ENCODE results near the gene NEK2.
A peak's percentile ranks its signal among the peaks of the same experiment; 100 is the strongest.

Gene NEK2

DNA sequence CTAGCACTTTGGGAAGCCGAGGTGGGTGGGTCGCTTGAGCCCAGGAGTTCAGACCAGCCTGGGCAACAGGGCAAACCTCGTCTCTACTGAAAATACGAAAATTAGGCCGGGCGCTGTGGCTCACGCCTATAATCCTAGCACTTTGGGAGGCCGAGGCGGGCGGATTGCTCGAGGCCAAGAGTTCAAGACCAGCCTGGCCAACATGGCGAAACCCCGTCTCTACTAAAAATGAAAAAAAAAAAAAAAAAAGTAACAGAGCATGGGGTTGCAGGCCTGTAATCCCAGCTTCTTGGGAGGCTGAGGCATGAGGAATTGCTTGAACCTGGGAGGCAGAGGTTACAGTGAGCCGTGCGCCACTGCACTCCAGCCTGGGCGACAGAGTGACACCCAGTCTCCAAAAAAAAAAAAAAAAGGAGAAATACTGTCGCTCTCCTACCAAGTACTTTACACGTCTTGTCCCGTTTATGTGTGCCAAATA lies 724 bp upstream of the NEK2 start:
- TF ChIP-seq, protein P1, sequence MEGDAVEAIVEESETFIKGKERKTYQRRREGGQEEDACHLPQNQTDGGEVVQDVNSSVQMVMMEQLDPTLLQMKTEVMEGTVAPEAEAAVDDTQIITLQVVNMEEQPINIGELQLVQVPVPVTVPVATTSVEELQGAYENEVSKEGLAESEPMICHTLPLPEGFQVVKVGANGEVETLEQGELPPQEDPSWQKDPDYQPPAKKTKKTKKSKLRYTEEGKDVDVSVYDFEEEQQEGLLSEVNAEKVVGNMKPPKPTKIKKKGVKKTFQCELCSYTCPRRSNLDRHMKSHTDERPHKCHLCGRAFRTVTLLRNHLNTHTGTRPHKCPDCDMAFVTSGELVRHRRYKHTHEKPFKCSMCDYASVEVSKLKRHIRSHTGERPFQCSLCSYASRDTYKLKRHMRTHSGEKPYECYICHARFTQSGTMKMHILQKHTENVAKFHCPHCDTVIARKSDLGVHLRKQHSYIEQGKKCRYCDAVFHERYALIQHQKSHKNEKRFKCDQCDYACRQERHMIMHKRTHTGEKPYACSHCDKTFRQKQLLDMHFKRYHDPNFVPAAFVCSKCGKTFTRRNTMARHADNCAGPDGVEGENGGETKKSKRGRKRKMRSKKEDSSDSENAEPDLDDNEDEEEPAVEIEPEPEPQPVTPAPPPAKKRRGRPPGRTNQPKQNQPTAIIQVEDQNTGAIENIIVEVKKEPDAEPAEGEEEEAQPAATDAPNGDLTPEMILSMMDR (IDR thresholded peaks at IDR 0.05) = no peak

DNA sequence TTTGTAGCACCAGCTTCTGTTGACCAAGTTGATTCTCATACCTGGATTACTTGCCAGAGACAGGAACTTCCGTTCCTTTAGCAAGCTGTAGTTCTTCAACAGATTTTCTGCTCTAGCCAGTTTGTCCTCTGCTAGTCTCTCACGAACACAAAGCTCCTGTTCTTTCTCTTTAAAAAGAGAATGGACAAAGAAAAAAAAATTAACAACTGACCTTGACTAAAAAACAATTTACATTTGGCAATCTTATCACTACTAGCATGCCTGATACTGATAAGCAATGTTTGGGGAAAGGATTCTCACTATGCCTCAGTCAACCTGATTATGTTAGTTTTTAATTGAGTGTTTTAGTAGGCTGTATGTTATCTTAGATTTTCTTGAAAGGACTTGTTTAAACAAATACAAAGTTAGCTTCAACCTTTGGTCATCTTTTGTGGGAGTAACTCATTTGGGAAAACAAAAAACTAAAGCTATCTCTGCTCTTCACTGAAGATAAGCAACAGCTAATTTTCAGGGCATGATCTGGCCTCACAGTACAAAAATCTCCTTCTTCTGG lies 8.3 kb downstream of the NEK2 start:
- TF ChIP-seq, protein P1 (IDR thresholded peaks at IDR 0.05) = no peak

DNA sequence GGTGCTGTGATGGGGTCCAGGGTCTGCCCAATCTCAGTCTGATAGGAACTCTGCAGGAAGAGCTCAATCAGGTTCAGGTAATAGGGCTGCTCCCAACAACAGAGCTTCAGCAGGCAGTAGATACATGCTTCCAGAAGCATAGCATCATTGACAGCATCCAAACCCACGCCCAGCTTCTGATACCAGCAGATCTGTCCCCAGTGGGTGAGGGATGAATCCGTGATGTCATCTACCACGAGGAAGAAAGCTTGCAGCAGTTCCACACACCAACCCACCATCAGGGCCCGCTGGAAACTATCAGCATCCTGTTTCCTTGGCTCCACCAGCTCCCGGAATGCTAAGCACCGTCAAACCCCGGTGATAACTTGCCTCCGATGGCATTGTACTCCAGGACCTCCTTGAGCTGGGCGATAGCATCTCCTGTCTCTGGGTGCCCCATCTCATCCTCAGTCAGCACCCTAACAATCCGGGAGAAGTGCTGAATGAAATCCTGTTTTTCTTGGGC lies 14.7 kb downstream of the NEK2 start:
- TF ChIP-seq, protein P1 (IDR thresholded peaks at IDR 0.05) = no peak

DNA sequence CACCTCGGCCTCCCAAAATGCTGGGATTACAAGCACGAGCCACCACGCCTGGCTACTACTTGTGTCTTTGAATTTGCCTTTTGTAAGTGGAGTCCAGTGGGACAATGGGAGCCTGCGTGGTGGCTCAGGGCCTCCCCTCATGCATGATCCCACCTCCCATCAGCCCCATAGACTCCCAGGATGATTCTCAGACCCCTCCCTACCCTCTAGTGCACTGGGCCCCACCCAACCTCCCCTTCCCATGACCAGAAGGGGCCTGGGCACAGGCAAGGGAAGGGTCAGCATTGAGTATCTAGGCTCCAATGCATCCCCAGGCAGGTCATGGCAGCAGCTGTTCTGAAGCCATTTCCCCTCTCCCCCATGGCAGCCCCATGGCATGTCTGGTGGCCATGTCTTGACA lies 18.7 kb downstream of the NEK2 start:
- TF ChIP-seq, protein P1 (IDR thresholded peaks at IDR 0.05) = no peak

DNA sequence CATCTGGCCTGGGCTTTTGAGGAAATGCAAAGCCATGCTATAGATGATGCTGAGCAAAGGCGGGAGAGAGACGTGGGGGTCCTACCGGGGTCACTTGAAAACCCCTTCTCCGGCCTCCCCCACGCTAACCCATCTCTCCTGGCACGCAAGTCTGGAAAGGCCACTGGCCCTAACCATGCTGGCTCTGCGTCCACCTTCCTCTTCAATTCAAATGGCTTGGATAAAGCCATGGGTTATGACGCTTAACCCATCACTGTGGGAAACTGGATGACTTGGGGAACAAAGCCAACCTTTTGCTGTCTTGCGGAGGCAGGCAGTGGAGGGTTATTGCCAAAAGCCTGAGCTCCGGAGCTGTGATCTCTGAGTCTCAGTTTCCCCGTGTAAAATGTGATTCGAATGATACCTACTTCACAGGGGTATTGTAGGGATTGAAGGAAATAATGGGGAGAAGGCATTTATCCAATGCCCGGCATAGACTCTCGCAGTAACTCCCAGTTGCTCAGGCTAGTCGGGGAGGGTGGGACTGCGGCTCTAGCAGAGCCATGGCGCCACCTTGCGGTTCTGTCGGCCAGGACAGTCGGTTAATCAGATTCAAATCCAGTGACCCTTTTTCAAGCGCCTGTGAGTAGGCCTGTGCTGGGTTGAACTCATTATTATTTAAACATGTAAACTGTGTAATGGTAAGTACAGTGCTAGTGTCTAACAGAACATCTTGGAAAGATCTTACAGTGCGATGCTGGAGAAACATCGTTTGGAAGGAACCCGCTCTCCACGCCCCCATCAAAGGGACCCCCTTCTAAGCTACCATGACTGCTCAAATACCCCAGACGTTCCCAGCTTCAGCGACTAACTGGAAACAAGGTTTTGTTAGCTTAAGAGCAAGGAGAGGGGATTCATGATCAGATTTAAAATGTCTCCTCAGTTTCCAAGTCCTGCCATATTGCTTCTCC lies 20.3 kb downstream of the NEK2 start:
- TF ChIP-seq, protein P1 (IDR thresholded peaks at IDR 0.05) = peak; percentile 98

DNA sequence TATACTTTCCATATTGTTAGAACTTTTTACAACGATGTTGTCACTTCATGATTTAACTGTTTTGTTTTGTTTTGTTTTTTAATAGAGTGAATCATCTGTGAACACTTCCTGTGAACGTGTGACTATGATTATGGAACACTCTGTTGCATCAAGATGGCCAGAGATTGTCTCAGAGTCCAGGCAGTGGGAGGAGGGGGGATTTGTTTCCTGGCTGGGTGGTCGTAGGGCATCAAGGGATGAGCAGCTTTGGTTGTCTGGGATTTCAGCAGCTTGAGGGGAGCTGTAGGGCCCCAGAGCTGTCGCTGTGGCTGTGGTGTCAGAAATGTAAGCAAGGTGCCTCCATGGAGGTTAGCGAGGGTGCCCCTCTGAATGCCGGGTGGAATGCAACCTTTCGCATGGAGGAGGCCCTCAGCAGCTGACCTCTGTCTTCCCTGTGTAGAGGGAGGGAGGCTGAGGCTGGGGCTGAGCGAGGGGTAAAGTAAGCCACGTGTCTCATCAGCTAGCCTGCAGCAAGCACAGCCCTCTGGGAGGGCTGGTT lies 21.4 kb downstream of the NEK2 start:
- TF ChIP-seq, protein P1 (IDR thresholded peaks at IDR 0.05) = no peak

DNA sequence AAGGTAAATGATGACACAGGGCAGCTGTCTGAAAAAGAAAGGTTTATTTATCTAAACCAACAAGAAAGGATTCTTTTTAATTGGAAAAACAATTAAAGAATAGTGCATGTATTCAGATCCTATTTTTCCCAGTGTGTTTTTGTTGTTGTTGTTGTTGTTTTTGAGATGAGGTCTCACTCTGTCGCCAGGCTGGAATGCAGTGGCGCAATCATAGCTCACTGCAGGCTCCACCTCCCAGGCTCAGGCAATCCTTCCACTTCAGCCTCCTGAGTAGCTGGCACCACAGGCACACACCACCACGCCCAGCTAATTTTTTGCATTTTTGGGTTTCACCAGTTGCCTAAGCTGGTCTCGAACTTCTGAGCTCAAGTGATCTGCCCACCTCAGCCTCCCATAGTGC lies 22.1 kb downstream of the NEK2 start:
- TF ChIP-seq, protein P1 (IDR thresholded peaks at IDR 0.05) = no peak
